GM18867 (cell line): ENCODE measurements around the gene TAX1BP1.

Experiments used
- ATAC-seq: cut with Tn5 transposase; IDR thresholded peaks from one replicate; pipeline ENCODE4 v1.9.1; 2021; ENCODE audit warnings: mild to moderate bottlenecking, moderate library complexity; ENCODE audit not compliant: unreplicated experiment

The TAX1BP1 gene

DNA sequence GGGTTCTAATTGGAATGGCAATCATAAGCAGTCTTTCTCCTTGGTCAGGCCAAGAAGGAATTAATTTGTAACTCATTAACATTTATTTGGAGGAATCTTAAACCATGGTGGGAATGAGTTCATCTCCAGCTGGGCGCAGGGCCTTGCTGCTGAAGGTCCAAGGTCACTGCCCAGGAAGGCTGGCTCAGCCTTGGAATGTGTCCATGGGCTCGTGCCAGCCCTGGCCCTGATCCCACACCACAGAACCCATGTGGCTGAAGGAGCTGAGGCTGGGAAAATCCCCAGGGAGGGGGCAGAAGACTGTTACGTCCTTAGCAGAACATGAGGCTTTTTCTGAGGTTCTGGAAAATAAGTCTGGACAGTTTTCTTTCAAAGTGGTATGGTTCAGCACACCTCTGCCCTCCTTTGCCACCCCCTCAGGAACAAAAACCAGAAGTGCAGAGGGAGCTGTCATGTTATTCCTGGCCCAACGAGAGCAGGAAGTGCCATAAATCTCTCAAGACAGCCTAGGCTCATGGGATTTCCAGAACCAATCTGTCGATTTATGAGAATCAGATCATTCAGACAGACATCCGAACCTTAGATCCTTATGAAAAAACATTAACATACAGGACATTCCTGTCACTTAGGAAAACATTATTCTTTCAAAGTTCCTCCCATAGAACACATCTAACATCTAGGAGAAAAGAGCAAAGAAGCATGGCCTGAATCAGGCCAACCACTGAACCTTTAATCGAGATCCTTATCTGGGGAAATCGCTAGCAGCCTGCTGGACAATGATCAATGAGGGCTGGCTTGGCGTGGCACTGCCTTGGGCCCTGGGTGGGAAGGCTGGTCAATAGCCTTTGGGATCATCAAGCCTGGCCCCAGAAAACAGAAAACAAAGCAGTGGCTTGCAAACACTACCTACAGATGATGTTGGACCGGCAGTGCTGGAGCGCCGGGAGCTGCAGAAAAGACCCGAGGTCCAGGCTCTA, 134.3 kb downstream of the TAX1BP1 start:
- no peak for ATAC-seq

DNA sequence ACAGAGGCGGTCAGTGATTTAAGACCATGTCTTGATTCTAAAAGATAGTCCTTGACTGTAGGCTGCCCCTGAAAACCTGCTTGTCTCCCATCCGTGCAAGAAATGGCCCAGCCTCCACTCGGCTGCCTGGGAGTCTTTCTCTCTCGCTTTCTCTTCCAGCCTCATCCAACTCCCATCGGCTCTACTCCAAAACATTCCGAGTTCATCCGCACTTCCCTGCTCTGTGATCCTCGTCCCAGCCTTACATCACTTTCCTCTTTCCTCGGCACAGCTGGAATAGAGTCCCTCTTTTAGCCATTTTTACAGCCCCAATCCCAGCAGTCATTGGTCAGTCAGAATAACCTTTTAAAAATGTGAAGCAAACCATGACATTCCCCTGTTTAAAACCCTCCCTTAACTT, 135.1 kb downstream of the TAX1BP1 start:
- no peak for ATAC-seq

GRCh38 chr7:27875832-27876231, 135.9 kb downstream of the TAX1BP1 start:
- no peak for ATAC-seq

- no peak for ATAC-seq
These were observed 136.8 kb downstream of the TAX1BP1 start for GRCh38 chr7:27876756-27877155.
